Esophagus mucosa (tissue), 1 donor: ENCODE measurements around the gene SH2D4B. TPM values are rescaled to one million over a fixed set of nuclear protein-coding genes. Genes with fewer than 3 reads are reported as not detected.
A peak's percentile ranks its signal among the peaks of the same experiment; 100 is the strongest.

ENCODE experiments used
- ATAC-seq: fragments of 200-7000 bp; cut with Tn5 transposase; one replicate; pipeline ENCODE4 v1.9.1; 2020
- total RNA-seq: library from RNA; stranded (reverse); gene quantifications from one replicate; pipeline ENCODE4 v1.2.4, GENCODE V29; 2023
- donor health status: DM: yes; HTN: yes; CAD: no.

SH2D4B gene
- total RNA-seq, 1 donor from 2014 or later = 0.04 TPM

- ATAC-seq = no peak
These were observed 108.7 kb downstream of the SH2D4B start for GRCh38 chr10:80646366-80646765.

- no peak for ATAC-seq
These were observed 109.6 kb downstream of the SH2D4B start for GRCh38 chr10:80647173-80647833.

GRCh38 chr10:80648106-80648505 is 110.4 kb downstream of the SH2D4B start:
- no peak for ATAC-seq

- ATAC-seq = no peak
These were observed 111.5 kb downstream of the SH2D4B start for GRCh38 chr10:80649183-80649582.

- ATAC-seq = no peak
These were observed 118.2 kb downstream of the SH2D4B start for GRCh38 chr10:80655898-80656297.

- no peak for ATAC-seq
These were observed 120.4 kb downstream of the SH2D4B start for GRCh38 chr10:80658068-80658467.

- no peak for ATAC-seq
These were observed 121.6 kb downstream of the SH2D4B start for GRCh38 chr10:80659289-80659688.

- no peak for ATAC-seq
These were observed 122.6 kb downstream of the SH2D4B start for GRCh38 chr10:80660266-80660665.

GRCh38 chr10:80660736-80661135 is 123.0 kb downstream of the SH2D4B start:
- no peak for ATAC-seq

- ATAC-seq = no peak
These were observed 123.8 kb downstream of the SH2D4B start for GRCh38 chr10:80661526-80661925.

GRCh38 chr10:80662429-80663261 is 124.9 kb downstream of the SH2D4B start:
- ATAC-seq = peak; percentile 88

- ATAC-seq = peak; percentile 78
These were observed 126.5 kb downstream of the SH2D4B start for GRCh38 chr10:80664071-80664680.

GRCh38 chr10:80669485-80669884 is 131.8 kb downstream of the SH2D4B start:
- no peak for ATAC-seq

GRCh38 chr10:80670774-80671173 is 133.1 kb downstream of the SH2D4B start:
- ATAC-seq = no peak

- no peak for ATAC-seq
These were observed 134.1 kb downstream of the SH2D4B start for GRCh38 chr10:80671847-80672246.

- ATAC-seq = no peak
These were observed 134.9 kb downstream of the SH2D4B start for GRCh38 chr10:80672613-80673012.

- ATAC-seq = no peak
These were observed 137.1 kb downstream of the SH2D4B start for GRCh38 chr10:80674809-80675208.

GRCh38 chr10:80681142-80681541 is 143.4 kb downstream of the SH2D4B start:
- no peak for ATAC-seq

GRCh38 chr10:80684259-80684658 is 146.6 kb downstream of the SH2D4B start:
- peak; percentile 70 for ATAC-seq

- no peak for ATAC-seq
These were observed 147.7 kb downstream of the SH2D4B start for GRCh38 chr10:80685355-80685754.

- no peak for ATAC-seq
These were observed 149.2 kb downstream of the SH2D4B start for GRCh38 chr10:80686734-80687475.

- ATAC-seq = no peak
These were observed 149.7 kb downstream of the SH2D4B start for GRCh38 chr10:80687476-80687789.

- ATAC-seq = peak; percentile 44
These were observed 152.7 kb downstream of the SH2D4B start for GRCh38 chr10:80690434-80690833.
